ENCODE data around the gene STOML1.

GRCh38 chr15:73956743-73957135 is 35.4 kb downstream of the STOML1 start:
- TF ChIP-seq SIN3A (IDR thresholded peaks at IDR 0.05; ENCODE audit: borderline replicate concordance, insufficient read depth, low read length) (no peak), POLR2AphosphoS5 (IDR thresholded peaks at IDR 0.05; ENCODE audit: low read depth, low read length) (no peak), REST (IDR thresholded peaks at IDR 0.05; ENCODE audit: insufficient read depth in 1 of 2, low read depth in 2 of 2, low read length in 2 of 2) (no peak), TAF1 (IDR thresholded peaks at IDR 0.05; ENCODE audit: borderline replicate concordance, insufficient read depth, low read length) (no peak)

Data from PFSK-1 (cell line).